ENCODE results near the gene MCC. TPM values are rescaled to one million over a fixed set of nuclear protein-coding genes. Genes with fewer than 3 reads are reported as not detected.
A peak's percentile ranks its signal among the peaks of the same experiment; 100 is the strongest.

The MCC gene
- total RNA-seq, 1 experiment from 2014 or later: 7.1 TPM

- CTCF ChIA-PET: no interaction called here
- no peak overlapping the region for H3K9ac ChIP-seq (ENCODE audit: low read length)
- H3K9me2 ChIP-seq (replicated peaks; ENCODE audit: low read length): no peaks in the 10 kb centered on the region
- H3K4me1 ChIP-seq (ENCODE audit: insufficient read depth, low read length): peaks cover 28% of the 10 kb centered on the region
- no TSS peak for BruUV-seq (replicated peaks)
- POLR2A ChIA-PET (ENCODE audit: unreplicated experiment): no interaction called here
- no peaks in the 10 kb centered on the region for H3K36me3 ChIP-seq (ENCODE audit: low read depth, low read length)
- intact Hi-C loops (cut with micrococcal nuclease): no loop called here
- no peak for ATAC-seq
- H3K4me2 ChIP-seq (ENCODE audit: low read length): no peak overlapping the region
- H3K79me2 ChIP-seq (ENCODE audit: low read length): no peaks in the 10 kb centered on the region
- no peaks in the 10 kb centered on the region for H3K27me3 ChIP-seq (ENCODE audit: low read length)
- H4K20me1 ChIP-seq (ENCODE audit: low read length): no peaks in the 10 kb centered on the region
- H2AFZ ChIP-seq (ENCODE audit: low read length): no peak overlapping the region
- H3K27ac ChIP-seq (ENCODE audit: low read length): no peak overlapping the region
- TF ChIP-seq CTCF (conservative IDR thresholded peaks at IDR 0.05; ENCODE audit: low read depth, low read length): no peak
- TF ChIP-seq EZH2phosphoT487 (IDR thresholded peaks at IDR 0.05; ENCODE audit: borderline replicate concordance, low read length): no peak
- no peak for TF ChIP-seq EZH2 (IDR thresholded peaks at IDR 0.05; ENCODE audit: low read length, unreplicated experiment)
- H3K9me3 ChIP-seq (ENCODE audit: low read length): no peaks in the 10 kb centered on the region
- H3F3A ChIP-seq (ENCODE audit: low read length, unreplicated experiment): no peaks in the 10 kb centered on the region
- no peak for DNase-seq
- no peak overlapping the region for H3K4me3 ChIP-seq (ENCODE audit: low read length)
Observed at GRCh38 chr5:113085084-113085414, 403.2 kb downstream of the MCC start.

GRCh38 chr5:113084402-113085083 is 403.7 kb downstream of the MCC start:
- H3K27ac ChIP-seq (ENCODE audit: low read length): no peak overlapping the region
- intact Hi-C loops (cut with micrococcal nuclease): no loop called here
- H3K4me2 ChIP-seq (ENCODE audit: low read length): no peak overlapping the region
- TF ChIP-seq EZH2 (IDR thresholded peaks at IDR 0.05; ENCODE audit: low read length, unreplicated experiment) (no peak), CTCF (conservative IDR thresholded peaks at IDR 0.05; ENCODE audit: low read depth, low read length) (0 out of 2 replicates have a peak, but pooled peaks have one; percentile 19), EZH2phosphoT487 (IDR thresholded peaks at IDR 0.05; ENCODE audit: borderline replicate concordance, low read length) (no peak)
- H3K79me2 ChIP-seq (ENCODE audit: low read length): no peaks in the 10 kb centered on the region
- ATAC-seq: no peak
- no peak overlapping the region for H3K9ac ChIP-seq (ENCODE audit: low read length)
- ChIA-PET CTCF (no interaction called here), POLR2A (ENCODE audit: unreplicated experiment) (no interaction called here)
- no peaks in the 10 kb centered on the region for H3F3A ChIP-seq (ENCODE audit: low read length, unreplicated experiment)
- no peaks in the 10 kb centered on the region for H3K9me2 ChIP-seq (replicated peaks; ENCODE audit: low read length)
- H3K27me3 ChIP-seq (ENCODE audit: low read length): no peaks in the 10 kb centered on the region
- peaks cover 24% of the 10 kb centered on the region for H3K4me1 ChIP-seq (ENCODE audit: insufficient read depth, low read length)
- H3K36me3 ChIP-seq (ENCODE audit: low read depth, low read length): no peaks in the 10 kb centered on the region
- H3K4me3 ChIP-seq (ENCODE audit: low read length): no peak overlapping the region
- H2AFZ ChIP-seq (ENCODE audit: low read length): no peak overlapping the region
- H4K20me1 ChIP-seq (ENCODE audit: low read length): no peaks in the 10 kb centered on the region
- DNase-seq: no peak
- no TSS peak for BruUV-seq (replicated peaks)
- no peaks in the 10 kb centered on the region for H3K9me3 ChIP-seq (ENCODE audit: low read length)

- no peaks in the 10 kb centered on the region for H3F3A ChIP-seq (ENCODE audit: low read length, unreplicated experiment)
- no peak overlapping the region for H3K4me3 ChIP-seq (ENCODE audit: low read length)
- no peak for TF ChIP-seq EZH2phosphoT487 (IDR thresholded peaks at IDR 0.05; ENCODE audit: borderline replicate concordance, low read length)
- no peak for TF ChIP-seq EZH2 (IDR thresholded peaks at IDR 0.05; ENCODE audit: low read length, unreplicated experiment)
- no peak for TF ChIP-seq CTCF (conservative IDR thresholded peaks at IDR 0.05; ENCODE audit: low read depth, low read length)
- no peaks in the 10 kb centered on the region for H3K9me2 ChIP-seq (replicated peaks; ENCODE audit: low read length)
- no peak for DNase-seq
- H3K9me3 ChIP-seq (ENCODE audit: low read length): no peaks in the 10 kb centered on the region
- intact Hi-C loops (cut with micrococcal nuclease): no loop called here
- peaks cover 24% of the 10 kb centered on the region for H3K4me1 ChIP-seq (ENCODE audit: insufficient read depth, low read length)
- no peak overlapping the region for H2AFZ ChIP-seq (ENCODE audit: low read length)
- no peak overlapping the region for H3K27ac ChIP-seq (ENCODE audit: low read length)
- H3K79me2 ChIP-seq (ENCODE audit: low read length): no peaks in the 10 kb centered on the region
- no peak overlapping the region for H3K9ac ChIP-seq (ENCODE audit: low read length)
- no peak for ATAC-seq
- POLR2A ChIA-PET (ENCODE audit: unreplicated experiment): no interaction called here
- H3K27me3 ChIP-seq (ENCODE audit: low read length): no peaks in the 10 kb centered on the region
- H3K4me2 ChIP-seq (ENCODE audit: low read length): no peak overlapping the region
- H4K20me1 ChIP-seq (ENCODE audit: low read length): no peaks in the 10 kb centered on the region
- no peaks in the 10 kb centered on the region for H3K36me3 ChIP-seq (ENCODE audit: low read depth, low read length)
- no TSS peak for BruUV-seq (replicated peaks)
- CTCF ChIA-PET: no interaction called here
Observed at GRCh38 chr5:113083481-113083880, 404.8 kb downstream of the MCC start.

Data from PC-3 (cell line).